ENCODE data around the gene ADAM22. TPM values are rescaled to one million over a fixed set of nuclear protein-coding genes. Genes with fewer than 3 reads are reported as not detected.

The ADAM22 gene
- total and polyA plus RNA-seq, 10 of the 15 experiments (the other 5 are each of a cell fraction or from before 2014, with no cell fraction given) = 1.4 to 24.5 (median 7.6) TPM

DNA sequence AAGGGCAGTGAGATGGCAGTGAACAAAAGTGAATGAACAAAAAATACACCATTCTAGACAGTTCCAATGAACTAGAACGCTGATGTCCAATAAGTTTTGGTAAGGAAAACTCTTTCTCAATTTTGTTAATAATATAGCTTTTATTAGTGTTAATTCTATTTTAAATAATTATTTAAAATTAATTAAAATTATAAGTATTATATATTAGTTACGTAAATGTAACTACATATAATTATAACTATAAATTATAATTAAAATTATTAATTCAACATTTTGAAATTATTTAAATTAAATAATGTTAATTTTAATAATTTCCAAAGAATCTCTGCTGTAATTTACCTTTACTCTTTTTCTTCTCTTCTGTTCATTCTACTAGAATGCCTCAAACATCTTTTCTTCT is 280.4 kb downstream of the ADAM22 start:
- DNase-seq (ENCODE audit: low read depth, low spot score) (no peak), ATAC-seq (no peak), FAIRE-seq (no peak)
- Histone ChIP-seq H2AFZ (ENCODE audit: control insufficient read depth, low read depth, low read length) (no peak overlapping the region), H4K20me1 (ENCODE audit: control insufficient read depth, insufficient read depth) (no peaks in the 10 kb centered on the region), H3K36me3 (ENCODE audit: control insufficient read depth in 2 of 2, insufficient read depth in 2 of 2, low read length in 1 of 2) (peaks cover 9 to 26% of the 10 kb centered on the region in 2 experiments), H3K27ac (ENCODE audit: control insufficient read depth, insufficient read depth) (no peak overlapping the region), H3K4me1 (ENCODE audit: control insufficient read depth, insufficient read depth, low read length) (no peaks in the 10 kb centered on the region), H3K79me2 (ENCODE audit: control insufficient read depth, insufficient read depth, low read length) (peaks cover 36% of the 10 kb centered on the region), H3K9me3 (replicated peaks; ENCODE audit: control insufficient read depth, insufficient read depth, low read length) (no peaks in the 10 kb centered on the region), H3K9ac (ENCODE audit: control insufficient read depth, insufficient read depth, low read length) (no peak overlapping the region), H3K4me2 (ENCODE audit: control insufficient read depth, insufficient read depth) (no peak overlapping the region), H3K27me3 (replicated peaks in 1 of 2; ENCODE audit: control insufficient read depth in 2 of 2, insufficient read depth in 2 of 2, low read length in 1 of 2) (no peaks in the 10 kb centered on the region), H3K4me3 (no peak overlapping the region)
- BruUV-seq (replicated peaks) = no TSS peak
- 93% methylated on average over 2 of the region's 2 CpGs for WGBS (ENCODE audit: insufficient coverage, insufficient replicate concordance, low lambda C conversion rate, missing lambda C conversion rate)
- TF ChIP-seq ZZZ3 (IDR thresholded peaks at IDR 0.05; ENCODE audit: control insufficient read depth, insufficient read length, low read depth) = no peak
- no peak for TF ChIP-seq SUZ12 (IDR thresholded peaks at IDR 0.05; ENCODE audit: unreplicated experiment)
- TF ChIP-seq RBBP5 (conservative IDR thresholded peaks at IDR 0.05) = no peak
- no peak for TF ChIP-seq SRF (IDR thresholded peaks at IDR 0.05; ENCODE audit: low read depth in 2 of 2, low read length in 2 of 2)
- no peak for TF ChIP-seq RB1 (IDR thresholded peaks at IDR 0.05; ENCODE audit: borderline replicate concordance)
- no peak for TF ChIP-seq MYB (IDR thresholded peaks at IDR 0.05; ENCODE audit: borderline replicate concordance, low read depth, low read length)
- no peak for TF ChIP-seq MTA3 (IDR thresholded peaks at IDR 0.05; ENCODE audit: borderline replicate concordance, low read length)
- TF ChIP-seq ZNF622 (IDR thresholded peaks at IDR 0.05) = no peak
- TF ChIP-seq BMI1 (IDR thresholded peaks at IDR 0.05; ENCODE audit: borderline replicate concordance) = no peak
- no peak for TF ChIP-seq DPF2 (IDR thresholded peaks at IDR 0.05)
- no peak for TF ChIP-seq CHD1 (IDR thresholded peaks at IDR 0.05; ENCODE audit: low read depth, low read length)
- no peak for TF ChIP-seq CHD4 (IDR thresholded peaks at IDR 0.05)
- no peak for TF ChIP-seq IKZF1 (conservative IDR thresholded peaks at IDR 0.05)
- TF ChIP-seq POLR2A (IDR thresholded peaks at IDR 0.05; ENCODE audit: low read depth, low read length) = no peak
- no peak for TF ChIP-seq BACH1 (IDR thresholded peaks at IDR 0.05; ENCODE audit: borderline replicate concordance)
- no peak for TF ChIP-seq RCOR1 (conservative IDR thresholded peaks at IDR 0.05; ENCODE audit: low read depth, low read length)
- ChIA-PET SMC1A (ENCODE audit: uncharacterized antibody, unreplicated experiment) (interaction anchor here (0.9 to 8.4 kb wide), 8 partner anchors 8 to 404 kb away, joined by 3 to 78 read pairs (median 6); no protein-coding TSS in a partner anchor), RAD21 (ENCODE audit: unreplicated experiment) (interaction anchor here (1.2 to 6.9 kb wide), 3 partner anchors 12 to 30 kb away, joined by 4 to 52 read pairs (median 8); no protein-coding TSS in a partner anchor), CTCF (interaction anchor here (1.0 to 3.9 kb wide), 4 partner anchors 9 to 45 kb away, joined by 3 to 26 read pairs (median 6); no protein-coding TSS in a partner anchor), POLR2A (interaction anchor here (1.0 to 4.0 kb wide), 3 partner anchors 11 to 145 kb away, joined by 3 to 15 read pairs (median 11); no protein-coding TSS in a partner anchor)
- in situ Hi-C loops (cut with MboI) = no loop called here
- intact Hi-C loops (cut with micrococcal nuclease; ENCODE audit: unreplicated experiment) = loop anchor here (10.0 kb wide), 1 partner anchor 1060 kb away; the partner anchor contains the start of gene DMTF1

Data from GM12878 (cell line).